ENCODE data around the gene GTF2H4.

DNA sequence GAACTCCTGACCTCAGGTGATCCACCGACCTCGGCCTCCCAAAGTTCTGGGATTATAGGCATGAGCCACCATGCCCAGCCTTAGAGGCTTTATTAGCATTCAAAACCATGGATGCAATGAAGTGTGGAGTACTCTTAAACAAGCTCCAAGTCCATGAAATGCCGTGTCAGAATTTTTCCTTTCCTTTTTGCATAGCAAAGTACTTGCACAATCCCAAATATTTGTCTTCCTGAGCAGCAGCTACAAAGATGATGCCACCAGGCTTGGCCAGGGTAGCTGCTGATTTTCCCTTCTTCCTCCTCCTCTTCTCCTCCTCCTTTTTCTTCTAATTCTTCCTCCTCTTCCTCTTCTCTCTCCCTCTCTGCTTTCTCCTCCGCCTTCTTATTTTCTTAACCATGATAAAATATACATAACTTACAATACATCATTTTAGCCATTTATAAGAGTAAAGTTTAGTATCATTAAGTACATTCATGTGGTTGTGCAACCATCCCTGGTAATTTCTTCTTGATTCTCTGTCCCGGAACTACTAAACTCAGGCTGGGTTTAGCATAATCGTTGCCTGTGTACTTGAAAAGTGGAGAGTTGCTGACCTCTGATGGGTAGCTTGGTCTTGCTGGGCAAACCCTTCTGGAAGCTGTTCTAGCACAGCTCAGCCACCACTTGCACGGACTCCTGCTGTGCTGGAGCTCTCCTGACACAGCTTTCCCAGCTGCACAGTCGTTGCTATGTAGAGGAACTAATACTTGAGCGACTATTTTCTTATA is 53.1 kb downstream of the GTF2H4 start:
- TF ChIP-seq, protein P1, sequence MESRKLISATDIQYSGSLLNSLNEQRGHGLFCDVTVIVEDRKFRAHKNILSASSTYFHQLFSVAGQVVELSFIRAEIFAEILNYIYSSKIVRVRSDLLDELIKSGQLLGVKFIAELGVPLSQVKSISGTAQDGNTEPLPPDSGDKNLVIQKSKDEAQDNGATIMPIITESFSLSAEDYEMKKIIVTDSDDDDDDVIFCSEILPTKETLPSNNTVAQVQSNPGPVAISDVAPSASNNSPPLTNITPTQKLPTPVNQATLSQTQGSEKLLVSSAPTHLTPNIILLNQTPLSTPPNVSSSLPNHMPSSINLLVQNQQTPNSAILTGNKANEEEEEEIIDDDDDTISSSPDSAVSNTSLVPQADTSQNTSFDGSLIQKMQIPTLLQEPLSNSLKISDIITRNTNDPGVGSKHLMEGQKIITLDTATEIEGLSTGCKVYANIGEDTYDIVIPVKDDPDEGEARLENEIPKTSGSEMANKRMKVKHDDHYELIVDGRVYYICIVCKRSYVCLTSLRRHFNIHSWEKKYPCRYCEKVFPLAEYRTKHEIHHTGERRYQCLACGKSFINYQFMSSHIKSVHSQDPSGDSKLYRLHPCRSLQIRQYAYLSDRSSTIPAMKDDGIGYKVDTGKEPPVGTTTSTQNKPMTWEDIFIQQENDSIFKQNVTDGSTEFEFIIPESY (IDR thresholded peaks at IDR 0.05) = no peak
- TF ChIP-seq NR2F2 (IDR thresholded peaks at IDR 0.05) (no peak), SP1 (IDR thresholded peaks at IDR 0.05) (no peak), EGR1 (IDR thresholded peaks at IDR 0.05; ENCODE audit: low read depth in 2 of 2) (no peak), TAF1 (conservative IDR thresholded peaks at IDR 0.05) (no peak), JUND (IDR thresholded peaks at IDR 0.05) (no peak), YY1 (IDR thresholded peaks at IDR 0.05) (no peak), RXRA (IDR thresholded peaks at IDR 0.05) (peak in 1 of 2 donors; percentile 7), HNF4G (IDR thresholded peaks at IDR 0.05) (no peak), RAD21 (IDR thresholded peaks at IDR 0.05) (no peak)
- TF ChIP-seq, protein P2, sequence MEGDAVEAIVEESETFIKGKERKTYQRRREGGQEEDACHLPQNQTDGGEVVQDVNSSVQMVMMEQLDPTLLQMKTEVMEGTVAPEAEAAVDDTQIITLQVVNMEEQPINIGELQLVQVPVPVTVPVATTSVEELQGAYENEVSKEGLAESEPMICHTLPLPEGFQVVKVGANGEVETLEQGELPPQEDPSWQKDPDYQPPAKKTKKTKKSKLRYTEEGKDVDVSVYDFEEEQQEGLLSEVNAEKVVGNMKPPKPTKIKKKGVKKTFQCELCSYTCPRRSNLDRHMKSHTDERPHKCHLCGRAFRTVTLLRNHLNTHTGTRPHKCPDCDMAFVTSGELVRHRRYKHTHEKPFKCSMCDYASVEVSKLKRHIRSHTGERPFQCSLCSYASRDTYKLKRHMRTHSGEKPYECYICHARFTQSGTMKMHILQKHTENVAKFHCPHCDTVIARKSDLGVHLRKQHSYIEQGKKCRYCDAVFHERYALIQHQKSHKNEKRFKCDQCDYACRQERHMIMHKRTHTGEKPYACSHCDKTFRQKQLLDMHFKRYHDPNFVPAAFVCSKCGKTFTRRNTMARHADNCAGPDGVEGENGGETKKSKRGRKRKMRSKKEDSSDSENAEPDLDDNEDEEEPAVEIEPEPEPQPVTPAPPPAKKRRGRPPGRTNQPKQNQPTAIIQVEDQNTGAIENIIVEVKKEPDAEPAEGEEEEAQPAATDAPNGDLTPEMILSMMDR (IDR thresholded peaks at IDR 0.05; ENCODE audit: low read depth, low read length, missing input control) = no peak
- TF ChIP-seq, protein P3, sequence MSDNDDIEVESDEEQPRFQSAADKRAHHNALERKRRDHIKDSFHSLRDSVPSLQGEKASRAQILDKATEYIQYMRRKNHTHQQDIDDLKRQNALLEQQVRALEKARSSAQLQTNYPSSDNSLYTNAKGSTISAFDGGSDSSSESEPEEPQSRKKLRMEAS (IDR thresholded peaks at IDR 0.05) = no peak
- TF ChIP-seq, protein P4, sequence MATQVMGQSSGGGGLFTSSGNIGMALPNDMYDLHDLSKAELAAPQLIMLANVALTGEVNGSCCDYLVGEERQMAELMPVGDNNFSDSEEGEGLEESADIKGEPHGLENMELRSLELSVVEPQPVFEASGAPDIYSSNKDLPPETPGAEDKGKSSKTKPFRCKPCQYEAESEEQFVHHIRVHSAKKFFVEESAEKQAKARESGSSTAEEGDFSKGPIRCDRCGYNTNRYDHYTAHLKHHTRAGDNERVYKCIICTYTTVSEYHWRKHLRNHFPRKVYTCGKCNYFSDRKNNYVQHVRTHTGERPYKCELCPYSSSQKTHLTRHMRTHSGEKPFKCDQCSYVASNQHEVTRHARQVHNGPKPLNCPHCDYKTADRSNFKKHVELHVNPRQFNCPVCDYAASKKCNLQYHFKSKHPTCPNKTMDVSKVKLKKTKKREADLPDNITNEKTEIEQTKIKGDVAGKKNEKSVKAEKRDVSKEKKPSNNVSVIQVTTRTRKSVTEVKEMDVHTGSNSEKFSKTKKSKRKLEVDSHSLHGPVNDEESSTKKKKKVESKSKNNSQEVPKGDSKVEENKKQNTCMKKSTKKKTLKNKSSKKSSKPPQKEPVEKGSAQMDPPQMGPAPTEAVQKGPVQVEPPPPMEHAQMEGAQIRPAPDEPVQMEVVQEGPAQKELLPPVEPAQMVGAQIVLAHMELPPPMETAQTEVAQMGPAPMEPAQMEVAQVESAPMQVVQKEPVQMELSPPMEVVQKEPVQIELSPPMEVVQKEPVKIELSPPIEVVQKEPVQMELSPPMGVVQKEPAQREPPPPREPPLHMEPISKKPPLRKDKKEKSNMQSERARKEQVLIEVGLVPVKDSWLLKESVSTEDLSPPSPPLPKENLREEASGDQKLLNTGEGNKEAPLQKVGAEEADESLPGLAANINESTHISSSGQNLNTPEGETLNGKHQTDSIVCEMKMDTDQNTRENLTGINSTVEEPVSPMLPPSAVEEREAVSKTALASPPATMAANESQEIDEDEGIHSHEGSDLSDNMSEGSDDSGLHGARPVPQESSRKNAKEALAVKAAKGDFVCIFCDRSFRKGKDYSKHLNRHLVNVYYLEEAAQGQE (IDR thresholded peaks at IDR 0.05) = no peak
- TF ChIP-seq, protein P5, sequence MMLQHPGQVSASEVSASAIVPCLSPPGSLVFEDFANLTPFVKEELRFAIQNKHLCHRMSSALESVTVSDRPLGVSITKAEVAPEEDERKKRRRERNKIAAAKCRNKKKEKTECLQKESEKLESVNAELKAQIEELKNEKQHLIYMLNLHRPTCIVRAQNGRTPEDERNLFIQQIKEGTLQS (IDR thresholded peaks at IDR 0.05) = no peak
